COR-L47 (cell line): Measurements from ENCODE around the gene GORASP1.

Experiments used
- DNase-seq: peaks from one replicate; lab custom pipeline; 2025; lab: John Stamatoyannopoulos, UW

The GORASP1 gene

GRCh38 chr3:39107388-39108199 is at the start of gene GORASP1, which contains the start of gene TTC21A:
Gene GORASP1, minus strand, starts transcription at chr3:39107627. Its CDS starts 86 bp downstream, at chr3:39107541.
Gene TTC21A, plus strand, starts transcription at chr3:39107680. Its CDS starts 158 bp downstream, at chr3:39107838.
- DNase-seq = peak; percentile 61

GRCh38 chr3:39156421-39156820 is 49.0 kb upstream of the GORASP1 start:
- no peak for DNase-seq

- no peak for DNase-seq
Observed at GRCh38 chr3:39154280-39155021, 47.0 kb upstream of the GORASP1 start.

- DNase-seq = no peak
Observed at GRCh38 chr3:39153977-39154279, 46.5 kb upstream of the GORASP1 start.

GRCh38 chr3:39150803-39151631 is 43.6 kb upstream of the GORASP1 start:
- DNase-seq = no peak

- no peak for DNase-seq
Observed at GRCh38 chr3:39150148-39150802, 42.8 kb upstream of the GORASP1 start.

GRCh38 chr3:39149498-39150147 is 42.2 kb upstream of the GORASP1 start:
- no peak for DNase-seq

- no peak for DNase-seq
Observed at GRCh38 chr3:39149059-39149455, 41.6 kb upstream of the GORASP1 start.

- no peak for DNase-seq
Observed at GRCh38 chr3:39148435-39149058, 41.1 kb upstream of the GORASP1 start.

- DNase-seq = no peak
Observed at GRCh38 chr3:39147711-39148434, 40.4 kb upstream of the GORASP1 start.

- no peak for DNase-seq
Observed at GRCh38 chr3:39146611-39147591, 39.5 kb upstream of the GORASP1 start.

- DNase-seq = no peak
Observed at GRCh38 chr3:39146083-39146501, 38.7 kb upstream of the GORASP1 start.

- no peak for DNase-seq
Observed at GRCh38 chr3:39144748-39145380, 37.4 kb upstream of the GORASP1 start.

GRCh38 chr3:39144095-39144747 is 36.8 kb upstream of the GORASP1 start:
- peak; percentile 75 for DNase-seq

GRCh38 chr3:39143051-39143885 is 35.8 kb upstream of the GORASP1 start:
- DNase-seq = no peak

- peak; percentile 67 for DNase-seq
Observed at GRCh38 chr3:39142067-39142466, 34.6 kb upstream of the GORASP1 start.
